GDM1 (cell line): Measurements from ENCODE around the gene ZFP36L2.
"Not testable (repeated sequence)": the region's sequence is repeated elsewhere in the genome, so short reads cannot be mapped to it uniquely, and the experiment has no call there.

Experiments used
- DNase-seq: peaks from one replicate; lab custom pipeline; 2025; lab: John Stamatoyannopoulos, UW

The ZFP36L2 gene

DNA sequence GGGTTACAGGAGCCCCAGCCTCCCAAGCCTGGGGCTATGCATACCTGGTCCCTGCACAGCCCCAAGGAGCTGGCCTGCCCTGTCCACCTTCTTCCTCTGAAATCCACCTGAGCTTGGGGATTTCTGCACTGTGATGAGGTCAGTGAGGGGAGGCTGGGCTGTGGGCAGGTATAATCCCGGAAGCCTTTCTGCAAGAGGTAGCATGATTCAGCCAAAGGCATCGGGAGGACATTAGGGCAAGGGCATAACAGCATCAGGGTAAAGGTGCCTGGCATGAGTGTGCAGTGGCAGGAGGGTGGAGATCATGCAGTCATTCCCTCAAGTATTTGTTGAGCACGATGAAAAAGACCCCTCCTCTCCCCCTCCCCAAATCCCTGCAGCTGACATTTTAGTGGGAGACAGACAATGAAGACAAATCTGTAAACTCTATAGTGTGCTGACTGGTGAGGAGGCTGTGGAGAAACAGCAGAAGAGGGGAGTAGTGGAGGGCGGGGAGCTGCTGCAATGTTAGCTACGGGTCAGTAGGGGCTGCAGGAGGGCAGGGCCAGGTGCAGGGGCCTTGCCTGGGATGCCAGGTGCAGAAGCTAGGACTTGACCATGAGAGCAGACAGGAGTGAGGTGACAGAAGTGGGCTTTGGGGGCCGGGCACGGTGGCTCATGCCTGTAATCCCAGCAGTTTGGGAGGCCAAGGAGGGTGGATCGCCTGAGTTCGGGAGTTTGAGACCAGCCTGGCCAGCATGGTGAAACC lies 18.7 kb downstream of the ZFP36L2 start:
- DNase-seq = no peak

DNA sequence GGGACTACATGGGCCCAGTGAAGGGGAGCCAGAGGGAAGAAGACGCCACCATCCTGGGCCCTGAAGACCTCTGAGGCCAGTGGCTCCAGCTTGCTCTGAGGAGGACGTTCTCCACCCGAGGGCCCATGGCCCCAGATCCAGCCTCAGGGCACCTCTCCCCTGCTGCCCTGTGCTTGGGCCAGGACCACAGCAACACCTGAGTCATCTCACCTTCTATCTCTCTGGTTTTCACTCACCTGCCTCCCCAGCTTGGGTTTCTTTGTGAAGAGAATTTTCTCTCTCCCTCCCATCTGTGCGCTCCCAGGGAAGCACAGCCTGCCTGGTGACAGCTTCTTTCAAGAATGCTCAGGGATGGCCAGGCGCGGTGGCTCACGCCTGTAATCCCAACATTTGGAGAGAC lies 19.8 kb downstream of the ZFP36L2 start:
- no peak for DNase-seq

GRCh38 chr2:43203373-43203772 lies 23.0 kb downstream of the ZFP36L2 start:
- no peak for DNase-seq

DNA sequence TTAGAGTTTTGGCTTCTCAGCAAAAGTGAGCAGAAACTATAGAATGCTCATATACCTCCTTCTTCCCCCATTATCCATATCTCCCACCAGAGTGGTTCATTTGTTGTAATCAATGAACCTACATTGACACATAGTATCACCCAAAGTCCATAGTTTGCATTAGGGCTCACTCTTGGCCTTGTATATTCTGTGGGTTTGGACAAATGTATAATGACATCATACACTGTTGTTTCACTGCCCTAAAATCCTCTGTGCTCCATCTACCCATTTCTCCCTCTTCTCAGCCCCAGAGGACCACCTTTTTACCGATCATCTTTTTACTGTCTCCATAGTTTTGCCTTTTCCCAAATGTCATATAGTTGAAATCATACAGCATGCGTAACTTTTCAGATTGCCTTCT lies 24.1 kb downstream of the ZFP36L2 start:
- DNase-seq = no peak

DNA sequence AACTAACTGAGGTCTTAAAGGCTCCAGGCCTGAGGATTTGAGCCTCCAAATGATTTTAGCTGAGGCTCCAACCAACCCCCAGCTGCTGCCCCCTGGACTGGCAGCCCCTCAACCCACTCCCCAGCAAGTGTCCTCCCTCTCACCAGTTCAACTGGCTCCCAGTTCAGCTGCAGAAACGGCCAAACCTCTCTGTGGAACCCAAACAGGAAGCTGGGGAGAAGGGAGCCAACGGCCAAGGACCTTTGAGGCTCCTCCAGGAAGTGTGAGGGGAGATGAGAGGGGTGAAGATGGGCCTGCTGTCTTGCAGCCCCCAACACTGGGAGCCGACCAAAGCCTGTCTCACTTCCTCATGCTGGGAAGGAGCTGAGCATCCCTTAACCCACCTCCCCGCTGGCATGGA lies 24.9 kb downstream of the ZFP36L2 start:
- peak; percentile 75 for DNase-seq

DNA sequence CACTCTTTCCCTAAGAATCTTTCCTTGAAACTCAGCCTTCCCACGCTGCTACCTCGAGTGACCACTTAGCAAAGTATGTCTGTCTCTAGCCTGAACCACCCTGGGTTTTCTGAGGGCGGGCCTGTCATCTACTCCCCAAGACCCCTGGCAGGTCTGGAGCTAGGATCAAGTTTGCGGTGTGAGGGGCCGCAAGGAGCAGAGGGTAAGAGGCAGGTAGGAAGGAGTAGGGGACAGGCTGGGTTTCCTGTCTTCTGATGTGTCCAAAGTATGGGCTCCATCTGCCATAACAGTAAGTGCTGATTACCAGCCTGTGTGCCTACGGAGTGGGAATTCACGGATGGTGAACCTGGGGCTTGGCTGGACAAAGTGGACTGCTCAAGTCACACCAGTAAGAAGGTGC lies 25.4 kb downstream of the ZFP36L2 start:
- DNase-seq = no peak

DNA sequence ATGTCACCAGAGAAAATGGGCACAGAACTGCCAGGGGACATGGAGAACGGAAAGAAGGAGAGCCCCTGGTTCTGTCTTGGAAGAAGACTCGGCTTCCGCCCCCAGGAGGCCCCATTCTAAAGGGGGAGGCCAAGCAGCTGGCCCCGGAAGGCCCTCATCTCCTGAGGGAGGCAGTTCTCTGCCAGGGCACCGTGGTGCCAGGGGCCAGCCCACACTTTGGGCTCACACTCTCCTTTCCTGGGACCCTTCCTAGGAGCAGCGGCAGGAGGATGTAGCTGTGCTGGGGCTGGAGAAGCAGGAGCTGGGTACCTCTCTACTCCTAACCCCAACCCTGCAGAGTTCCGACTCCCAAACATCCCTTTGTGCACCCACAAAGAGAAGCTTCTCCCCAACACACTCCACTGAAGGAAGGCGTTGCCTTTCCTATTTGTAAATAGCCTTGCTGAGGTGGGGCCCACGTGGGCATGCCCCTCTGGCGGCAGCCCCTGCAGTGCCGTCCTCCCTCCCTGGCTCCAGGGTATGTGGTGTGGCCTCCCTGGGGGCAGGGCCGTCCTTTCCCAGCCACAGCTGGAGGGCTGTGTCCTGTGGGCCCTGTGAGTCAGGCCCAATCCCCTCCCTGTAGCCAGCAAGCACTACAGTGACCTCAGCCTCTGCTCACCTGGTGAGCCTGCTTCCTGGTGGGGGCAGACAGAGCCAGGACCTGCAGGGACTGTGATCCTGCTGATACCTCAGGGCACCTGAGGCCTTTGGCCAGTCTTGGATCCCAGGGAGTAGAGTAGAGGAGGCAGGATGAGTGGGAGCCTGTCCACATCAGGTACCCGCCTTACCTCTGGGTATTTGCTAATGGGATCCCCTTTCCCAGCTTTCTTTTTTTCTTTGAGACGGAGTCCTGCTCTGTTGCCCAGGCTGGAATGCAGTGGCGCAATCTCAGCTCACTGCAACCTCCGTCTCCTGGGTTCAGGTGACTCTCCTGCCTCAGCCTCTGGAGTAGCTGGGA lies 26.6 kb downstream of the ZFP36L2 start:
- no peak for DNase-seq

DNA sequence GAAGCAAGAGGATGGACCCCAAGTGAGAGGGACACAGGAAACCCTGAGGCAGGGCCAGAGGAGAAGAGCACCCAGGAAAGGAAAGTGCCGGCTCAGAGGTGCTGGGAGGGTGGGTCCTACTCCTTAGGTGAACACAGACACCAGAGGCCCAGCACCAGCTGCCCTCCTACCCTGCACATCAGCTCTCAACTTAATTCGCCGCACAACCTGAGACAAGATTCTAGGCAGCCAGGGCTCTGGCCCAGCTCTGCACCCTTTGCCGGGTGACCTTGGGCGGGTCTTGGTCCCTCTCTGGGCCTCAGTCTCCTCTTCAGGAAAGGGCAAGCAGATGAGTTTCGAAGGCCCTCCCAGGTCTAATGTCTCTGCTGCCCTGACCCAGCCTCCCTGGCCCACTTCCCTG lies 28.1 kb downstream of the ZFP36L2 start:
- no peak for DNase-seq

GRCh38 chr2:43197588-43197896 lies 28.9 kb downstream of the ZFP36L2 start:
- no peak for DNase-seq

GRCh38 chr2:43196768-43197587 lies 29.4 kb downstream of the ZFP36L2 start:
- DNase-seq = peak; percentile 43

DNA sequence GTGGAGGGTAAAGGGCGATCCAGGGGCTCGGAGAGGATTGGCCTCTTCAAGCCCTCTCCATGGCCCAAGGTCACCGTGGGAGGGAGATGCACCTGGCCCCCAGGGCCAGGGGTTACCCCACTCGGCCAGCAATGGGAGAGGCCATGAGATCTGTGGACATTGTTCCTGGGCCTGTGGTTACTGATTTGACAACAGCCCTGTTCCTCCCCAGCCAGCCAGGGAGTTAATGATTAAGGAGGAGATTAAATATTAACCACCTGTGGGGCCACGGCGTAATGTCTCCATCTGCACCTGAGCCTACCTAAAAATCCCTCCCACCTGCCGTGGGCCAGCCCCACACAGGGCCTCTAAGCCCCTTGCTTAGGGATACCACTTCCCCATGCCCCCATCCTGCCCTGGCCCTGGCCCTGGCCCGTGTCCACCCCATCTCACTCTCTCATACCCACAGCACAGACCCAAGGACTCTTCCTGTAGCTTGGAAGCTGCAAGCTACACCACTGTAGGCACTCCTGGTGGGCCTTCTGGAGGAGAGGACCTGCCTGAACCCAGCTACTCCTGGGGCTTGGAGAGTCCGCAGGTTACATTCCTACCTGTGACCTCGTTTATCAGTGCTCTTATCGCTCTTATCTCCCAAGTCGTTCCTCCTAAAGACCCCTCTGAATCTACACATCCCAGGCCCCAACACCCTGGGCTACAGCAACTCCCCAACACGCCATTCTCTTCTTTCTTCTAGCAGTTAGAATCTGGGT lies 32.1 kb downstream of the ZFP36L2 start:
- no peak for DNase-seq

DNA sequence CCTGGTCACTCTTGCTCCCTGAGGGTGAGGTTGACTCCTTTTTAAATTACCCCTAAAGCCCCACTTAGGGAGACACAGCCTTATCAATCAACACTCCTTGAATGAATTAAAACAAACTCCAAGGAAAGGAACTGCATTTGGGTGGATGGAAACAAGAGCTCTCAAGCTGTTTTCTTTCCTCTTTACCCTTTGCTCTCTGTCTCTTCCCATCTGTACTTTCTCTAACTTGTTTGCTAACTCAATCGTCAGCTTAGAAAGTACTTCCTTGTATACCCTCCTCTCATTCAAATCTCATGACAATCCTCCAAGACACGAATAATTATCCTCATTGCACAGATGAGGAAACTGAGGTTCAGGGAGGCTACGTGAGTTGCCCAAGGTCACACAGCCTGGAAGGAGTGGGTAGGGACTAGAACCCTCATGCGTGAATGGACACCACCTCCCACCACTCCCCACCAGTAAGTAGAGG lies 32.7 kb downstream of the ZFP36L2 start:
- DNase-seq = no peak

DNA sequence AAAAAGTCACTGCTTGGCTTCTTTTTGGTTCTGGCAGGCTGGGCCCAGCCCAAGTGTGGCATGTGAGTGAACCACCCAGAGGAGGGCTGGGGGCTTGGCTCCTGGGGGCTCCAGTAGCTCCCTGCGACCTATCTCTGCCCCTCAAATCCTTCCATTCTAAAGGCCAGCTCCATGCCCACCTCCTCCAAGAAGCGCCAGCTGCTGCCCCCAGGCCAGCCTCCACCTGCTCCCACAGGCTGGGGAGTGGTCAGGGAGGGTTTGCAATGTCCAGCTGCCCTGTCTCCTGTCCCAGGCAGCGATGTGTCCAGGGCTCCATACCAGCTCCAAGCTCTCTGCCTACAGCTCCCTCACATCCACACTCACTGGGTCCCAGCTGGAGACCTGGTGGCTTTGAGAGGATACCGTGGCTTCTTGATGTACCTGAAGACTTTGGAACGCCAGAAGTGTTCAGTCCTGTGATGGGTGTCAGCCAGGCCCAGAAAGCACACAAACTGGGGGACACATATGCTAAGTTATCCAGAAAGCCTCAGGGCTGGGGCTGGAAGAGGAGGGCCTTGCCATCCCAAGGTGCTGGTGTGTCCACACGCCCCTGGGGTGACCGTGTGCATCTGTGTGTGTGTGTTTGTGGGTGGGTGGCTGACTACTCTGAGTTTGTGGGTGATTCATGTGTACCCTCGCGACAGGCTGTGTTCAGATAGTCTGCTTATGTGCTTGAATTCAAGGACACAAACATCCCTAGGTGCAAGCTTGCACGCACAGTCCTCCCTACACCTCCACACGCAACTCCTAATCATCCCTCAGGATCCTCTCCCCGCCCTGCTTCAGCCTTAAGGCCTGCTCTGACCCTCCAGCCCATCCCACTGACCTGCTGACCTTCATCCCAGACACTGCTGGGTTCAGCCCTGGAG lies 33.4 kb downstream of the ZFP36L2 start:
- no peak for DNase-seq

DNA sequence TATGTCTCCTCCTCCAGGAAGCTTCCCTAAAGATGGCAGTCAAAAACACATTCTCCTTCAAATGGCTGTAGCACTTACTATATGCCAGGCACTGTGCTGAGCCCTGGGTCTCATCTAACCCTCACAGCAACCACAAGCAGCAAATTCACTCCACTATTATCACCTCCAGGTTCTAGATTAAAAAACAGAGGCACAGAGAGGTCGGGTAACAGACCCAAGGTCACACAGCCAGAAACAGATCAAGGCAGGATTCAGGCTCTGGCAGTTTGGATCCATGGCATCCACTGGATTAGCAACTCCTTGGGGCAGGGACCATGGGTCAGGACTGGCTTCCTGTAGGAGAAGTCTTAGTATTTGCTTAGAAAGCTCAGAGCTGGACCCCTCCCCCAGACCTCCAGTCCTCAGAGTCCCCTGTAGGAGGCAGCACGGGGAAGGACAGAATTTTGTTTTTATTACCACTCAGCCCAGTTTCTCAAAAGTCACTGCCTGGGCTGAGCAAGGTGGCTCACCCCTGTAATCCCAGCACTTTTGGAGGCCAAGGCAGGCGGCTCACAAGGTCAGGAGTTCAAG lies 34.4 kb downstream of the ZFP36L2 start:
- DNase-seq = no peak

DNA sequence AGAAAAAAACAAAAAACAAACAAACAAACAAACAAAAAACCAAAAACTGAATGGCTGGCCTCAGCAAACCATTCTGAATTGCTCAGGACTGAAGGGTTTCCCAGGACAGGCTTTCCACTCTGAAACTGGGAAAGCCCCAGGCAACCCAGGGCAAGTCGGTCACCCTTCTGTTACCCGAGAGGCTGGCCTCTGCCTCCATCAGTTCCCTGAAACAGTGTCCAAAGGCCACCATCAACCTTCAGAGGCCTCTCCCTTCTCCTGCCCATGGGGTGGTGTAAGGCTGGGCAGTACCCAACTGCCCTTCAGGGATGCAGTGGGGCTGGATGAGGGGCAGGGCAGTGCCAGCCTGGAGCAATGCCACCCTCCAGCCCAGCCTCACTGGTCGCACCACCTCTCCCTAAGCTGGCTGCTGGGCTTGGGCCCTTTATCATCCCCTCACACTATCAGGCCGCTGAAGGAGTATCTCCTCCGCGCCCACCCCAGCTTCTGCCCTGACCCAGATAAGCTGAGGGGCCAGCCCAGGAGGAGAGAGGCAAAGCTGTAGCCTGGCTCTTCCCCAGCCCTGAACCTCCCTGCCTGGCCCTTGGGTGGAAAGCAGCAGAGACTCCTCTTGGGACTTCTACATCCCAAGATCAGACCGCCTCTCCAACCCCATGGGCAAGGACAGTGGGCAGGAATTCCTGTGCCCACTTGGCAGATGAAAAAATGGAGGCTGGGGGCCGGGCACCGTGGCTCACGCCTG lies 35.9 kb downstream of the ZFP36L2 start:
- DNase-seq = no peak

- DNase-seq = not testable (repeated sequence)
These were observed 36.5 kb downstream of the ZFP36L2 start for GRCh38 chr2:43189861-43190260.

- no peak for DNase-seq
These were observed 37.6 kb downstream of the ZFP36L2 start for GRCh38 chr2:43188561-43189386.

- no peak for DNase-seq
These were observed 39.6 kb downstream of the ZFP36L2 start for GRCh38 chr2:43186679-43187374.
